Activated effector memory CD4-positive, alpha-beta T cell treated with anti-CD3 and anti-CD28 coated beads, Interleukin-2, amount 50 U/mL, for 16 hours (primary cell): ENCODE data around the gene MSMP.

Experiments
- DNase-seq: peaks from one replicate; pipeline ENCODE4 v3.0.0-alpha.2; 2020

MSMP gene

DNA sequence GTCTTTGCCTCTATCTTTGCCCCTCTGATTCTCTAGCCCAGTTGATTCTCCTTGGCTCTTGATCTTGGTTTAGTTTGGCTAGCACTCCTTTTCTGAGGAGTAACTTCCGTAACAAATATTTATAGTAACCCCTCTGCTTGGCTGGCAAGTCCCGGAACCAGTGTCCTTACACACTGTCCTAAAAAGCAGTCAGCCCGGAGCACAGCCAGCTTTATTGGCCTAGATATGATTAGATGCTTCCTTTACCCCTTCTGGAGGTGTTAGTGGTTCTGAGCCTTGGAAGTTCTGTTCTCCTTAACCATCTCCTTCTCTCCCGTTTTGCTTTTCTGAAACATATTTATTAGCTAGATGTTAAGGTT, 17.0 kb upstream of the MSMP start:
- no peak for DNase-seq

DNA sequence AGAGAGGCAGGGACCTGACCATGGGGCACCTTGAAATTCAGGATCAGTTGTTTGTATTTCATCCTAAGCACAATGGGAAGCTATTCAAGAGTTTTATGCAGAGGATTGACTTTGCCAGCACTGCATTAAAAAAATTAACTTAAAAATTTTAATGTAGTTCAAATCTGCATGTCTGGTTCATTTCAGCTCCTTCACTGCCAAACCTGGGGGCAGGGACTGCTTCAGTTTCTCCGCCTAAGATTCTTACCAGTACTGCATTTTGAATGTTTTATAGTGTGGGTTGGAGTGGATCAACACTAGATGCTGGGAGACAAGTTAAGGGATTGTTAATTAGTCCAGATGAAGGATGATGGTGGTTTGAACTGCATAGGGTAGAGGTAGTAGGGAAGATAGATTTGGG, 15.7 kb upstream of the MSMP start:
- no peak for DNase-seq

DNA sequence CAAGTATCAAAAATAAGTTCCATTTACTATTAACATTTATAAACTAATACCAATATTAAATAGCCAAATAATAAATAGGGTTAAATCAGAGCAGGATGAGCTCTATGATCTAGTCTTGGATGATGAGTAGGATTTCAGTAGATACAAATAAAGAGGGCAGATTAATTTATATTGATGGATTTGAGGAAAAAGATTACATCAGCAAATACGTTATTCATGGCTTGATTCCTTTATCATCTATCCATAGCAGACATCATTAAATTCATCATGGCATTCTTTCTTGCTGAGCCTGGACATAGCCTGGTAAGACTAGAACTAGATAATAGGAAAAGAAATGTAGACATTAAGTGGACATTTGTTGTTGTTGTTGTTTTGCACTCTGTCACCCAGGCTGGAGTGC, 13.4 kb upstream of the MSMP start:
- no peak for DNase-seq

GRCh38 chr9:35766997-35767396, 12.9 kb upstream of the MSMP start:
- DNase-seq: no peak

- no peak for DNase-seq
These were observed 9.7 kb upstream of the MSMP start for GRCh38 chr9:35763803-35764202.

DNA sequence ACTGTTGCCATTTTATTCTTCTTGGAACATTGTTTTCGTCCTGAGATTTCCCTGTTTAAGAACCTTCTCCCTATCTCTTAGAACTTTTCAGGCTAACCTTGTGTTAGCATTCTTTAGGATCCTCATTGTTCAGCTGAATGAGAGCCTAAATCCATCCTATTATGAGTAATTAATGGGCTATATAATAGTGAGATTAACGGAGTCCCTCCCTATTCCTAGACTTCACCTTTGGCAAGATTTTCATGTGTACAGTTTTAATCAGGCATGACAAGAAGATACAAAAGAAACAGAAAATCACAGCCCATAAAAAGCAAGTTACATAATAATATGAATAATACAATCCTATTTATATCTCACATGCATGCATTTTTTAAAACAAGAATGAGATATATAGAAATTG, 9.1 kb upstream of the MSMP start:
- DNase-seq: no peak

DNA sequence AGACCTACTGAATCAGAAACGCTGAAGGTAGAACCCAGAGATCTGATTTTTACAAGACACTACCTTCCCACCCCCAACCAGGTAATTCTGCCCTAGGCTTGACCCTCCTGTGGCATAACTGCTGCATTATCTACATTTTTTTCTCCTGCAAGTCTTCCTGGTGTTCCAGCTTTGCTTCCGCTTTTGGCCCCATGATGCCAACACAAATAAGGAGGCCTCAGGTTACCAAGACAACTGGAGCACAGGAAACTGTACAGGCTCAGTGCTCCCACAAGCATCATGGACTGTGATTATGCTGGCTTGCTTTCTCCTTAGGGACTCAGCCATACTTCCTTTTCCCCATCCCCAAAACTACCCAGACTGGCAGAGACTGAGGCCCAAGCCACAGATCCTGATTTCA, 6.6 kb upstream of the MSMP start:
- no peak for DNase-seq

DNA sequence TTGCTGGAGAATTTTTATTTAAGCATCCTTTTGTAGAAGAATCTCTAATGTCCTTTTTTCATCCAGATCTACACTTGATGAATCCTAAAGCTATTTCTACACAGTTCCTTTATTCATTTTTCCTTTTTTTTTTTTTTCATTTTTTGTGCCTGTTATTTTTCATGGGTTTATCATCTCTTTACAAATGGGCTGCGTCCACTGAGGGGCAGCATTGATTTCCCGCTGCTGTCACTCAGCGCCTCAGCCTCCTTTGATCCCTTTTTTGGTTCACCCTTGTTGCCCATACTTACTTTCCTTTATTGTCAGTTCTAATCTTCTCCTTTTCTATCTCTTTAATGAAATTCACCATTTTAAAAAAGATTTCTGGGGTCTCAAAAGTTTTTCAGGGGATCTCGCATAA, 5.7 kb upstream of the MSMP start:
- no peak for DNase-seq

DNA sequence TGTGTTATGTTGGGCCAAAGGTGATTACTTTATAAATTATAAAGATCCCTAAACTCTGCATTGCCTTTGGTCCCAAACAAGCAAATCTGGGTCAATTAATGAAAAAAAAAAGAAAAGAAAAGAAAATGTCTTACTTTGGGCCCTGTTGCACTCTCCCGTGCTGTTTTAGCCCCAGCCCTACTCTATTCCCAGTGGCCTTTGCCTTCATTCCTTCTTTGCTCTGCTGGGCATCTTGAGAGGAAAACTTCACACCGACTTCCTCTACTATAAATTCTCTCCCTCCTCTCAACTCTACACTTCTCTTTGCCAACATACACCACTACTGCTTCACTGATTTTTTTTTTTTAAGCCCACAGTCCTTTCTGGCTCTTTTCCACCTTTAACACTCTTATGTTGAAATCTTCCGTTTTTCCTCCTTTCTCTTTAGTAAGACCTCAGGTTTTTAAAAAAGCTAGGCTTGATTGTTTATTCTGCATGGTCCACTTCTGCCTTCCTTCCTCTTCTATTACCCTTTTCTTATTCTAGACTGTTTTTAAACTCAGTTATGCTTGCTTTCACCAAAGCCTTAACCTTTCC, 4.5 kb upstream of the MSMP start:
- no peak for DNase-seq

- DNase-seq: no peak
These were observed 3.8 kb upstream of the MSMP start for GRCh38 chr9:35757892-35758275.

GRCh38 chr9:35757226-35757891, 3.3 kb upstream of the MSMP start:
- DNase-seq: no peak

DNA sequence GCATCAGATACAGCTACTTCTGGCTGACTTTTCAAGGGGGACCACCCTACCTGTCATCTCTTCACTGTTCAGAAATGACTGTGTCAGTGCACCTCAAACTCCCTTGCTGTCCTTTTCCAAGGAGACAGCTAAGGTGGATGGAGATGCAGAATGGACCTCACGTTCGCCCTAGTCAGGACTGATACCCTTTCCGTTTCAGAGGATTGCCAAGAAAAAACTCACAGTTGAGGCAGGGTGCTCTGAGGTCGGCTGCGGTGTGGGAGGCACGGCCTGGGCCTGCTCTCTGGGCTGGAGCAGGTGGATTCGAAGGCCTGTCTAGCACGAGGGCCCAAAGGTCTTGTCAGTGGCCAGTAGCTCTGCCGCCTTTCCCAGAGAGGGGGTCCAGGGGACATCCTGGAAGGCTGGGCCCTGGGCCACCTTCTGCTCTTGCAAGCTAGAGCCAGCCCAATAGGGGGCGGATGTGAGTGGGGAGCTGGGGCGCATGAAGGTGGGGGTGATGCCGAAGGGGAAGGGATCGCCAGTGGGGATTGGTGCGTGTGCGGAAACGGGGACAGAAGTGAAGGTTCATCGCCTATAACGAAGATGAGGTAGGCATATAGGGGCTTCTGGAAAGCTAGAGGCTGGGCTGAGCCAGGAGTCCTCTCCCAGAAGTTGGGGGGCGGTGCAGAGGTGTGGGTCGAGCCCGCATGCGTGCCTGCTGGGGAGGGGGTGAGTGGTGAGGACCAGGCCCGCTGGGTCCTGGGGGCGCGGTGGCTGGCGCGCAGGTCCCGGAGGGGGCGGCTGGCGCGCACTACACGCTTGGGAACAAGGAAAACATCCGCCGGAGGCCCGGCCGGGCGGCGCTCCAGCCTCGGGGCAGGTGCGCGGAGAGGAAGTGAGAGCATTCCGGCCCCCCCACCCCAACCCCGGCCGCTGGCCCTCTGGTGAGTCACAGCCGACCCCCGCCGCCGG, 2.5 kb upstream of the MSMP start:
- DNase-seq: peak; percentile 91

GRCh38 chr9:35755071-35755470, 995 bp upstream of the MSMP start:
- no peak for DNase-seq

- no peak for DNase-seq
These were observed 610 bp downstream of the MSMP start for GRCh38 chr9:35753466-35753865.

DNA sequence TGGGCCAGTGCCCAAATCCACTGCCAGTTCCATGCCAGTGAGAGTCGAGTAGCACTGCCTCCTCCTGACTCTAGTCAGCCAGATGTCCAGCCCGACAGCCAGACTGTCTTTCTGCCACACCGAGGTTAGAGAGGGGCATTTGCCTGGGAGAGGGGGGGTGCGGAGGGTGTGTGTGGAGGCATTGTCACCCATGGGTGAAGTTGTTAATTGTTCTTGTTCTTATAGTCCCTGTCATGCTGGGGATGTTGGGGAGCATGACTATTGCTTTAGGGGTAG, 3.9 kb downstream of the MSMP start:
- no peak for DNase-seq

GRCh38 chr9:35749515-35750255, 4.4 kb downstream of the MSMP start:
- DNase-seq: peak; percentile 82

- DNase-seq: peak; percentile 91
These were observed 5.1 kb downstream of the MSMP start, which contains the start of the genes GBA2 and RGP1 for GRCh38 chr9:35748858-35749514. GBA2 (minus strand) TSS chr9:35749228; CDS start chr9:35748704, 524 bp downstream. RGP1 (plus strand) TSS chr9:35749287; CDS start chr9:35749756, 469 bp downstream.

DNA sequence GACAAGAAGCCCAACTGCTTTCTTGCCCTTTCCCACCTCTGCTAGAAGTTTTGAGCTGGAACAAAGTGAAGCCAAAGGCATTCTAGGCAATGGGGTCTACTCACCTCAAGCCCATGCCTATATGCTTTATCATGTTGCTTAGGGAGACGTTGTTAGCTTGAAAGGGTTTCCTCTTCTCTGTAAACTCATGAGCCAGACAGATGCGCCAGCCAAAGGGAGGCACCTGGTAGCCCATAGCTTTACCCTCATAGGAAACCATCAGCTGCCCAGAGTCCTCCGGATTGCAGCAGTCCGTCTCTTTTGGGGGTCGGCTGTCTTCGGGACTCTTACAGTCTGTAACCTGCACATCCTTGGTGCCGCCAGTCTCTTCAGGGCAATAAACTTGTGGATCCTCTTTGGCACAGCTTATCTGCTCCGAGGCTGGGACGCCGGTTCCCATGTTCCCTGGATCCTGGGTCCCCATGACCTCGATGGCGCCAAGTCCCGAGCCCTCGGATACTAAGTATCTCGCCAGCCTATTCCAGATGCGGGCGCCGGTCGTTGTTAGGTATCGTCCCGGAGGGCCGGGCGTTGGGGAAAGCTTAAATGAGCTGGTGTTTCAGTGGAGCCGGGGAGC, 5.7 kb downstream of the MSMP start:
- peak; percentile 66 for DNase-seq

- DNase-seq: no peak
These were observed 7.5 kb downstream of the MSMP start for GRCh38 chr9:35746583-35746982.

DNA sequence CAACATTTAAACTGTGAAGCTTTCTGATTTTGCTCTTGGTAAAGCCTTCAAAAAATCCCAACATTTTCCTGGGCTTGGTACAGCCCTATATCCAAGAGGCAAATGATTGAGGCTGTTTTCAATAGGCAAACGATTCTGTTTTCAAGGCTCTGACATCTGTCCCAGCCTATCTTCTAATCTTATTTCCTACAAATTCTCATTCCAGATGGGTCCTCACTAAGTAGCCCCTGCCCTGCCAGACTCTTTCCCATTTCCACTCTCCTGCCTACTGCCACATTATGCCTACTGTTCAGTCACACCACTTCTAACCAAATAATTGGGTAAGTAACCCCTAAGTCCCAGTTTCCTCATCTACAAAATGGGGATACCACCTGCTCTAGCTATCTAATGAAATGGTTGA, 8.5 kb downstream of the MSMP start:
- no peak for DNase-seq

DNA sequence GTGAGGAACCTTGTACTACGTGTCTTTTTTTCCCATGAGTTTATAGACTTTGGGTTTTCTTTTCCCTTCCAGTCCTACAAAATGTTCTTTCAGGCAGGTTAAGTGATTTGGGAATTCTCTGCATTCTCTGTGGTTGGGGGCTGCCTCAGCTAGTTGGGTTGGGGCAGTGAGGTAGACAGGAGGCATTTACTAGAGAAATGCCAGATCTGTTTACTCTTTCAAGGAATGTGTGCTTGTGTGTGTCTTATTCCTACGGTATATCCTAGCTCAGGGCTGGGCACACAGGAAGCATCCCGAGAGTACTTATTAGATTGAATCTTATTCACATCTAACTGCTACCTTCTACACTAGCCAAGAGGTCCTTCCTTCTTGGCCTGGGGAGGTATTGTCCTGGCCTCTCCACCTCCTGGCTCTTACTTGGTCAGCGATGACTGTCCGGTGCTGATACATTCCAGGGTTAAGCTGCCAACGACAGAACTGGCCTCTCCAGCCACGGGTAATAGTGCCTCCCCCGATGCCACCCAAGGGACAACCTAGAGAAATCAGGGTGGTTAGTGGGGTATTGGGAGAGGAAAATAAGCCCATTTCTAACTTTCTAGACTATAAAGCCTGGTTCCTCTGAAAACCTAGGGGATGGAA, 10.1 kb downstream of the MSMP start:
- no peak for DNase-seq

DNA sequence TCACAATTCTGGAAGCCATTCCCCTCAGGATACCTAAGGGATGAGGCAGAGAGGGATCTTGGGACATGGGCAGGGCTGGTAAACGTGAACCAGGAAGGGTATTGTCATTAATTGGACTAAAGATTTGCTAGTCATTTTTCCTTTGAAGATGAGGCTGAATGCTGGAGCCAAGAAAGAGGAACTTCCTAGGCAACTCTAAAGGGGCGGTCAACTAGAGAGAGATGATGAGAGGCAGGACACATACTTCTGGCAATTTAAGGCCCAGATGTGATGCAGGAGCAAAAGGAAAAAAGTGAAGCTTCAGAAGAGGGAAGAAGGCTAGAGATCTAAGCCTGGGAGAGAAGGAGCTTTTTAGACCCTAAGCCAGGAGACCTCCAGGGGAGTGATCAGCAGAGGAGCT, 10.6 kb downstream of the MSMP start:
- DNase-seq: no peak
